H9 (cell line): Measurements from ENCODE around the gene WAC. TPM values are rescaled to one million over a fixed set of nuclear protein-coding genes. Genes with fewer than 3 reads are reported as not detected.

Experiments
- DNase-seq: peaks from one replicate; pipeline ENCODE4 v3.0.0-alpha.2; 2017
- H2AFZ ChIP-seq: one replicate; pipeline ENCODE4 v1.6.1; 2013; ENCODE audit warnings: mild to moderate bottlenecking, low read length, control low read depth, moderate library complexity
- H2AK5ac ChIP-seq: 2 replicates; pipeline ENCODE4 v1.6.1; 2013; ENCODE audit warnings: low read length, control low read depth, mixed read lengths; ENCODE audit not compliant: insufficient read length
- H2BK120ac ChIP-seq: one replicate; pipeline ENCODE4 v1.6.1; 2013; ENCODE audit warnings: low read depth, mild to moderate bottlenecking, low read length, control low read depth, inconsistent platforms; ENCODE audit not compliant: poor library complexity, severe bottlenecking
- H2BK12ac ChIP-seq: 2 replicates; pipeline ENCODE4 v1.6.1; 2013; ENCODE audit warnings: low read length, control low read depth, mixed read lengths, low read depth; ENCODE audit not compliant: insufficient read length
- H2BK15ac ChIP-seq: 2 replicates; pipeline ENCODE4 v1.6.1; 2013; ENCODE audit warnings: low read depth, low read length, control low read depth
- H2BK20ac ChIP-seq: one replicate; pipeline ENCODE4 v1.6.1; 2013; ENCODE audit warnings: low read depth, mild to moderate bottlenecking, low read length, control low read depth, inconsistent platforms; ENCODE audit not compliant: poor library complexity, severe bottlenecking
- H2BK5ac ChIP-seq: 2 replicates; pipeline ENCODE4 v1.6.1; 2013; ENCODE audit warnings: low read length, control low read depth, mixed read lengths; ENCODE audit not compliant: insufficient read length
- H3K14ac ChIP-seq: 2 replicates; pipeline ENCODE4 v1.6.1; 2013; ENCODE audit warnings: low read length, control low read depth; ENCODE audit not compliant: insufficient read depth
- H3K18ac ChIP-seq: 2 replicates; pipeline ENCODE4 v1.6.1; 2013; ENCODE audit warnings: low read depth, mild to moderate bottlenecking, mixed read lengths, low read length, control low read depth; ENCODE audit not compliant: insufficient read length
- H3K23ac ChIP-seq: 2 replicates; pipeline ENCODE4 v1.6.1; 2013; ENCODE audit warnings: low read length, control low read depth, mixed read lengths, low read depth; ENCODE audit not compliant: insufficient read length
- H3K23me2 ChIP-seq: 2 replicates; pipeline ENCODE4 v1.6.1; 2013; ENCODE audit warnings: low read depth, mild to moderate bottlenecking, mixed read lengths, low read length, control low read depth; ENCODE audit not compliant: insufficient read length, poor library complexity, severe bottlenecking
- H3K27ac ChIP-seq: 2 replicates; pipeline ENCODE4 v1.5.1; 2013; ENCODE audit warnings: low read length, control low read depth, mixed read lengths, low read depth; ENCODE audit not compliant: insufficient read length
- H3K27me3 ChIP-seq: 2 replicates; pipeline ENCODE4 v1.6.1; 2013; ENCODE audit warnings: low read length, control low read depth, inconsistent platforms; ENCODE audit not compliant: insufficient read depth
- H3K4ac ChIP-seq: 2 replicates; pipeline ENCODE4 v1.6.1; 2013; ENCODE audit warnings: low read depth, mild to moderate bottlenecking, control low read depth, inconsistent platforms, low read length, moderate library complexity
- H3K4me1 ChIP-seq: 2 replicates; pipeline ENCODE4 v1.6.1; 2013; ENCODE audit warnings: low read length, control low read depth, inconsistent platforms; ENCODE audit not compliant: insufficient read depth
- H3K4me2 ChIP-seq: 2 replicates; pipeline ENCODE4 v1.6.1; 2013; ENCODE audit warnings: low read length, control low read depth, mixed read lengths; ENCODE audit not compliant: insufficient read length, insufficient read depth
- H3K56ac ChIP-seq: 2 replicates; pipeline ENCODE4 v1.6.1; 2013; ENCODE audit warnings: low read depth, mild to moderate bottlenecking, mixed read lengths, low read length, control low read depth; ENCODE audit not compliant: insufficient read length
- H3K79me1 ChIP-seq: 2 replicates; pipeline ENCODE4 v1.6.1; 2013; ENCODE audit warnings: low read depth, mild to moderate bottlenecking, moderate library complexity, low read length, control low read depth, inconsistent platforms; ENCODE audit not compliant: insufficient read depth, poor library complexity, severe bottlenecking
- H3K79me2 ChIP-seq: 2 replicates; pipeline ENCODE4 v1.6.1; 2013; ENCODE audit warnings: low read length, control low read depth, inconsistent platforms; ENCODE audit not compliant: insufficient read depth
- H3K9ac ChIP-seq: 2 replicates; pipeline ENCODE4 v1.6.1; 2013; ENCODE audit warnings: low read length, control low read depth, mixed read lengths; ENCODE audit not compliant: insufficient read length; ENCODE audit errors: extremely low read depth
- H3K9me3 ChIP-seq: one replicate; pipeline ENCODE4 v1.6.1; 2013; ENCODE audit warnings: low read depth, low read length, inconsistent platforms; ENCODE audit not compliant: control insufficient read depth
- H3T11ph ChIP-seq: one replicate; pipeline ENCODE4 v1.6.1; 2013; ENCODE audit warnings: mild to moderate bottlenecking, low read length, control low read depth, inconsistent platforms
- H4K20me1 ChIP-seq: one replicate; pipeline ENCODE4 v1.6.1; 2013; ENCODE audit not compliant: control insufficient read depth, insufficient read length, insufficient read depth
- H4K5ac ChIP-seq: 2 replicates; pipeline ENCODE4 v1.6.1; 2013; ENCODE audit warnings: low read depth, mild to moderate bottlenecking, mixed read lengths, low read length, control low read depth; ENCODE audit not compliant: insufficient read length
- H4K8ac ChIP-seq: replicated peaks from 2 replicates; pipeline ENCODE4 v1.6.1; 2013; ENCODE audit warnings: low read length, control low read depth, mixed read lengths, low read depth; ENCODE audit not compliant: insufficient read length
- H4K91ac ChIP-seq: 2 replicates; pipeline ENCODE4 v1.6.1; 2013; ENCODE audit warnings: low read depth, mild to moderate bottlenecking, moderate library complexity, mixed read lengths, low read length, control low read depth; ENCODE audit not compliant: insufficient read length
- H3K27ac Mint-ChIP-seq, 3 experiments: 2 replicates in 2 of 3; 3 replicates in 1 of 3; pipeline ENCODE4 v1.8.0; 2020 to 2021; ENCODE audit warnings: mixed read lengths in 3 of 3, mild to moderate bottlenecking in 1 of 3, moderate library complexity in 1 of 3
- H3K27me3 Mint-ChIP-seq: 2 replicates; pipeline ENCODE4 v1.8.0; 2021; ENCODE audit warnings: low read depth, mild to moderate bottlenecking, moderate library complexity, mixed read lengths
- H3K36me3 Mint-ChIP-seq, 3 experiments: 2 replicates in 2 of 3; 3 replicates in 1 of 3; pipeline ENCODE4 v1.8.0; 2020 to 2021; ENCODE audit warnings: low read depth in 3 of 3, mixed read lengths in 3 of 3; ENCODE audit not compliant: insufficient read depth in 1 of 3
- H3K4me1 Mint-ChIP-seq, 2 experiments: 2 replicates each; pipeline ENCODE4 v1.8.0; 2020; ENCODE audit warnings: mixed read lengths in 2 of 2
- H3K4me3 Mint-ChIP-seq, 2 experiments: 2 replicates in 1 of 2; 3 replicates in 1 of 2; pipeline ENCODE4 v1.8.0; 2020 to 2021; ENCODE audit warnings: mild to moderate bottlenecking in 2 of 2, mixed read lengths in 2 of 2, moderate library complexity in 1 of 2
- H3K9me3 Mint-ChIP-seq, 2 experiments: 2 replicates in 1 of 2; 3 replicates in 1 of 2; pipeline ENCODE4 v1.8.0; 2020; ENCODE audit warnings: mild to moderate bottlenecking in 2 of 2, mixed read lengths in 2 of 2, moderate library complexity in 1 of 2
- WGBS: extraction: QIAGEN DNeasy Blood & Tissue Kit; methylation state at CpG from one replicate; pipeline ENCODE4 v1.1.7; 2013; ENCODE audit warnings: missing lambda C conversion rate, low lambda C conversion rate, mixed read lengths; ENCODE audit not compliant: insufficient read length; ENCODE audit errors: extremely low coverage; 5-methylcytosine and 5-hydroxymethylcytosine counted together
- total RNA-seq: library from RNA; stranded (reverse); gene quantifications from 2 replicates; pipeline ENCODE4 v1.2.1, GENCODE V29; 2021
- TF ChIP-seq, protein P1 (sequence below): fragments of 200-600 bp; sonication (generic); conservative IDR thresholded peaks from 3 replicates; pipeline ENCODE4 v1.8.0; 2021; ENCODE audit warnings: antibody characterized with exemption, mild to moderate bottlenecking

Gene WAC
- total RNA-seq, 1 experiment from 2014 or later, result 130 TPM

GRCh38 chr10:28612877-28613276, 80.0 kb downstream of the WAC start:
- H4K20me1 ChIP-seq, result no peaks in the 10 kb centered on the region
- H3K36me3 Mint-ChIP-seq, result peaks cover 43 to 93% (median 77%) of the 10 kb centered on the region in 3 experiments
- H2AFZ ChIP-seq, result no peak overlapping the region

More at GRCh38 chr10:28612877-28613276, 80.0 kb downstream of the WAC start:
- H2BK20ac ChIP-seq, result no peak overlapping the region
- H3K79me1 ChIP-seq, result no peaks in the 10 kb centered on the region
- H3K23ac ChIP-seq, result no peak overlapping the region
- H3K4ac ChIP-seq, result no peak overlapping the region
- no peak overlapping the region for H2BK15ac ChIP-seq
- H3K4me1 ChIP-seq, result no peaks in the 10 kb centered on the region
- no peak overlapping the region for H3K14ac ChIP-seq
- no peak overlapping the region for H4K5ac ChIP-seq
- H2BK120ac ChIP-seq, result no peak overlapping the region
- H3K79me2 ChIP-seq, result no peaks in the 10 kb centered on the region; the same call in 1 of the 2 replicates
- no peak overlapping the region for H3K27ac Mint-ChIP-seq
- H3K27me3 Mint-ChIP-seq, result no peaks in the 10 kb centered on the region
- H2BK12ac ChIP-seq, result no peak overlapping the region
- H2AK5ac ChIP-seq, result no peak overlapping the region
- H3K18ac ChIP-seq, result no peak overlapping the region
- H3K23me2 ChIP-seq, result no peaks in the 10 kb centered on the region
- no peak overlapping the region for H3K4me2 ChIP-seq
- TF ChIP-seq, protein P1, sequence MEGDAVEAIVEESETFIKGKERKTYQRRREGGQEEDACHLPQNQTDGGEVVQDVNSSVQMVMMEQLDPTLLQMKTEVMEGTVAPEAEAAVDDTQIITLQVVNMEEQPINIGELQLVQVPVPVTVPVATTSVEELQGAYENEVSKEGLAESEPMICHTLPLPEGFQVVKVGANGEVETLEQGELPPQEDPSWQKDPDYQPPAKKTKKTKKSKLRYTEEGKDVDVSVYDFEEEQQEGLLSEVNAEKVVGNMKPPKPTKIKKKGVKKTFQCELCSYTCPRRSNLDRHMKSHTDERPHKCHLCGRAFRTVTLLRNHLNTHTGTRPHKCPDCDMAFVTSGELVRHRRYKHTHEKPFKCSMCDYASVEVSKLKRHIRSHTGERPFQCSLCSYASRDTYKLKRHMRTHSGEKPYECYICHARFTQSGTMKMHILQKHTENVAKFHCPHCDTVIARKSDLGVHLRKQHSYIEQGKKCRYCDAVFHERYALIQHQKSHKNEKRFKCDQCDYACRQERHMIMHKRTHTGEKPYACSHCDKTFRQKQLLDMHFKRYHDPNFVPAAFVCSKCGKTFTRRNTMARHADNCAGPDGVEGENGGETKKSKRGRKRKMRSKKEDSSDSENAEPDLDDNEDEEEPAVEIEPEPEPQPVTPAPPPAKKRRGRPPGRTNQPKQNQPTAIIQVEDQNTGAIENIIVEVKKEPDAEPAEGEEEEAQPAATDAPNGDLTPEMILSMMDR, result no peak
- no peaks in the 10 kb centered on the region for H3K9me3 Mint-ChIP-seq
- no peak overlapping the region for H3K4me3 Mint-ChIP-seq
- no peak overlapping the region for H4K8ac ChIP-seq
- no CpG with 5 or more reads among the region's 6 CpGs for WGBS
- H3K4me1 Mint-ChIP-seq, result no peaks in the 10 kb centered on the region
- no peak overlapping the region for H4K91ac ChIP-seq
- no peak overlapping the region for H3K27ac ChIP-seq
- DNase-seq, result no peak
- no peak overlapping the region for H2BK5ac ChIP-seq
- H3K9me3 ChIP-seq, result no peaks in the 10 kb centered on the region
- H3K27me3 ChIP-seq, result no peaks in the 10 kb centered on the region; the same call in 1 of the 2 replicates
- H3K56ac ChIP-seq, result no peak overlapping the region
- no peak overlapping the region for H3T11ph ChIP-seq
- H3K9ac ChIP-seq, result no peak overlapping the region
